ENCODE results near the gene FAM118B. TPM values are rescaled to one million over a fixed set of nuclear protein-coding genes. Genes with fewer than 3 reads are reported as not detected.
A peak's percentile ranks its signal among the peaks of the same experiment; 100 is the strongest.
"Not testable (repeated sequence)": the region's sequence is repeated elsewhere in the genome, so short reads cannot be mapped to it uniquely, and the experiment has no call there.

Gene FAM118B
- total RNA-seq, 1 donor from 2014 or later = 25.9 TPM

DNA sequence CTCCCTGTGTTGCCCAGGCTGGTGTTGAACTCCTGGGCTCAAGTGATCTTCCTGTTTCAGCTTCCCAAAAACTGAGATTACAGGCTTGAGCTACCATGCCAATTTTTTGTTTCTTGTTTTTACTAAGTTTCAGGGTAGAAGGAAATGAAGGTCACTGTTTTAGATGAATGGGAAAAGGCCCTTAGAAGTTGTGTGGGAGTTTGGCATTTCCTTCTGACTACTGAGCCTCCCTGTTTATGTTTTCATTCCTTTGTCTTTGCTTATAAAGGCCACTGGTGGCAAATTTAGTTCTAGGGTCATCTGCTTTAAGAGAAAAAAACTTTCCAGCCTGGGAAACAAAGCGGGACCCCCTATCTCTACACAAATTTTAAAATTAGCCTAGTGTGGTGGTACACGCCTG lies 35.1 kb downstream of the FAM118B start:
- Mint-ChIP-seq H3K4me3 (ENCODE audit: unreplicated experiment) (no peak overlapping the region), H3K27ac (ENCODE audit: unreplicated experiment) (peak overlapping the region; percentile 41), H3K27me3 (ENCODE audit: low read depth) (no peaks in the 10 kb centered on the region), H3K36me3 (ENCODE audit: low read depth) (peaks cover 27% of the 10 kb centered on the region), H3K9me3 (ENCODE audit: low read depth) (no peaks in the 10 kb centered on the region), H3K4me1 (ENCODE audit: low read depth) (peaks cover 10% of the 10 kb centered on the region)
- no peak for DNase-seq (ENCODE audit: low spot score)
- no peak for TF ChIP-seq CTCF (IDR thresholded peaks at IDR 0.05)

GRCh38 chr11:126253265-126253664 lies 41.7 kb downstream of the FAM118B start:
- no peak overlapping the region for H3K27ac Mint-ChIP-seq (ENCODE audit: unreplicated experiment)
- no peak overlapping the region for H3K4me3 Mint-ChIP-seq (ENCODE audit: unreplicated experiment)
- H3K27me3 Mint-ChIP-seq (ENCODE audit: low read depth) = no peaks in the 10 kb centered on the region
- no peak for TF ChIP-seq CTCF (IDR thresholded peaks at IDR 0.05)
- DNase-seq (ENCODE audit: low spot score) = no peak
- H3K36me3 Mint-ChIP-seq (ENCODE audit: low read depth) = peaks cover 17% of the 10 kb centered on the region
- H3K9me3 Mint-ChIP-seq (ENCODE audit: low read depth) = no peaks in the 10 kb centered on the region
- H3K4me1 Mint-ChIP-seq (ENCODE audit: low read depth) = peaks cover 7% of the 10 kb centered on the region

GRCh38 chr11:126254819-126255218 lies 43.2 kb downstream of the FAM118B start:
- Mint-ChIP-seq H3K27me3 (ENCODE audit: low read depth) (no peaks in the 10 kb centered on the region), H3K27ac (ENCODE audit: unreplicated experiment) (no peak overlapping the region), H3K4me1 (ENCODE audit: low read depth) (peaks cover 7% of the 10 kb centered on the region), H3K4me3 (ENCODE audit: unreplicated experiment) (no peak overlapping the region), H3K36me3 (ENCODE audit: low read depth) (peaks cover 15% of the 10 kb centered on the region), H3K9me3 (ENCODE audit: low read depth) (no peaks in the 10 kb centered on the region)
- no peak for DNase-seq (ENCODE audit: low spot score)
- TF ChIP-seq CTCF (IDR thresholded peaks at IDR 0.05) = no peak

GRCh38 chr11:126255507-126255906 lies 43.9 kb downstream of the FAM118B start:
- not testable (repeated sequence) for DNase-seq (ENCODE audit: low spot score); H3K27me3 Mint-ChIP-seq (ENCODE audit: low read depth); H3K27ac Mint-ChIP-seq (ENCODE audit: unreplicated experiment); H3K4me1 Mint-ChIP-seq (ENCODE audit: low read depth); H3K9me3 Mint-ChIP-seq (ENCODE audit: low read depth); H3K4me3 Mint-ChIP-seq (ENCODE audit: unreplicated experiment)
- peaks cover 13% of the 10 kb centered on the region for H3K36me3 Mint-ChIP-seq (ENCODE audit: low read depth)

GRCh38 chr11:126256216-126256615 lies 44.6 kb downstream of the FAM118B start:
- Mint-ChIP-seq H3K36me3 (ENCODE audit: low read depth) (peaks cover 13% of the 10 kb centered on the region), H3K4me3 (ENCODE audit: unreplicated experiment) (no peak overlapping the region), H3K27me3 (ENCODE audit: low read depth) (no peaks in the 10 kb centered on the region), H3K27ac (ENCODE audit: unreplicated experiment) (no peak overlapping the region), H3K4me1 (ENCODE audit: low read depth) (peaks cover 7% of the 10 kb centered on the region), H3K9me3 (ENCODE audit: low read depth) (no peaks in the 10 kb centered on the region)
- DNase-seq (ENCODE audit: low spot score) = no peak
- no peak for TF ChIP-seq CTCF (IDR thresholded peaks at IDR 0.05)

DNA sequence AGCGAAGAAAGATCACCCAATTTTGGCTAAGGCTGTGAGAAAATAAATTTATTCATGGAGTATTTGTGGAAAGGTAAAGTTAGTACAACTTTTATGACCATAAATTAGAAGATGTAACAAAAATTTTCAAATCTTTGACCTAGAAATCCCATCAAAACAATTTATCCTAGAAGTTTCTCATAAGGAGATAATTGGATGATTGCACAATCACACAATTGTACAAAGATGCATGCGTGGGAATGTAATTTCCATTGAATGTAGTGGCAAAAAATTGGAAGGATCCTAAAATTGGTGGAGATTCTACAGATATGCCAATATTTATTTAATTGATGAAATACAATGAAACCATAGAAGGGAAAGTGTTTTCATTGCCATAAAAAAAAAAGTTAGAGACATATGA lies 45.6 kb downstream of the FAM118B start:
- H3K4me3 Mint-ChIP-seq (ENCODE audit: unreplicated experiment) = no peak overlapping the region
- H3K27ac Mint-ChIP-seq (ENCODE audit: unreplicated experiment) = no peak overlapping the region

More for the DNA sequence above, 45.6 kb downstream of the FAM118B start:
- peaks cover 15% of the 10 kb centered on the region for H3K36me3 Mint-ChIP-seq (ENCODE audit: low read depth)
- DNase-seq (ENCODE audit: low spot score) = no peak
- no peaks in the 10 kb centered on the region for H3K9me3 Mint-ChIP-seq (ENCODE audit: low read depth)
- H3K27me3 Mint-ChIP-seq (ENCODE audit: low read depth) = no peaks in the 10 kb centered on the region
- peaks cover 7% of the 10 kb centered on the region for H3K4me1 Mint-ChIP-seq (ENCODE audit: low read depth)
- no peak for TF ChIP-seq CTCF (IDR thresholded peaks at IDR 0.05)

Measured in chondrocyte (in vitro differentiated cells).